HCT116 (cell line): ENCODE data around the gene PNO1. TPM values are rescaled to one million over a fixed set of nuclear protein-coding genes. Genes with fewer than 3 reads are reported as not detected.
A peak's percentile ranks its signal among the peaks of the same experiment; 100 is the strongest.

Experiments used
- ATAC-seq: fragments of 200-7000 bp; cut with Tn5 transposase; 2 replicates; pipeline ENCODE4 v1.9.1; 2020; ENCODE audit warnings: mild to moderate bottlenecking, moderate library complexity
- Bru-seq: library from RNA; stranded (reverse); fragments of 400-500 nt; gene quantifications from one replicate; lab custom pipeline; 2021; lab: Mats Ljungman, UMichigan
- BruChase-seq, 2 experiments: library from RNA; stranded (reverse); fragments of 400-500 nt; gene quantifications; one replicate each; lab custom pipeline; 2021; lab: Mats Ljungman, UMichigan
- BruUV-seq: library from RNA; stranded (reverse); fragments of 400-500 nt; replicated peaks from 2 replicates; lab custom pipeline; 2021; lab: Mats Ljungman, UMichigan
- CTCF ChIA-PET: fragments of 300-600 bp; sonication (Branson Sonifier 250); formaldehyde crosslinking; loops from one replicate; lab custom pipeline; 2021; ENCODE audit warnings: antibody characterized with exemption; lab: Charles Lee
- POLR2A ChIA-PET: fragments of 300-600, 350-600 bp; sonication (Branson Sonifier 250); formaldehyde crosslinking; loops from one replicate; lab custom pipeline; 2021; ENCODE audit warnings: antibody characterized with exemption; lab: Charles Lee
- RAD21 ChIA-PET, 2 experiments: fragments of 300-600 bp; sonication (Branson Sonifier 250); formaldehyde crosslinking; loops; one replicate each; lab custom pipeline; 2023; ENCODE audit warnings: low total read pairs in 2 of 2; ENCODE audit not compliant: uncharacterized antibody in 2 of 2, unreplicated experiment in 2 of 2, low non-redundant PET in 1 of 2; lab: Charles Lee
- DNase-seq: peaks from one replicate; pipeline ENCODE4 v3.0.0-alpha.2; 2010; ENCODE audit warnings: low read depth, low spot score
- H2AFZ ChIP-seq: fragments of 200-600 bp; shearing (Covaris generic), sonication (generic); 2 replicates; pipeline ENCODE4 v1.6.1; 2017; ENCODE audit warnings: low read depth, mixed run types, mixed read lengths, antibody characterized with exemption, low read length; ENCODE audit not compliant: poor library complexity, severe bottlenecking
- H3K27ac ChIP-seq: 2 replicates; pipeline ENCODE4 v1.5.1; 2012; ENCODE audit warnings: low read depth, low read length
- H3K27me3 ChIP-seq: fragments of 200-600 bp; sonication (generic); 2 replicates; pipeline ENCODE4 v1.6.1; 2016; ENCODE audit warnings: mixed run types, low read length, mixed read lengths; ENCODE audit not compliant: insufficient read depth
- H3K36me3 ChIP-seq, 2 experiments: fragments of 200-500 bp in 1 of 2; fragments of 200-600 bp in 1 of 2; sonication (Bioruptor generic) in 1 of 2; sonication (generic) in 1 of 2; 2 replicates each; pipeline versions ENCODE4 v1.5.1 to v1.6.1; 2014 to 2016; ENCODE audit warnings: low read length in 2 of 2, inconsistent platforms in 1 of 2, mixed read lengths in 1 of 2, mixed run types in 1 of 2; ENCODE audit not compliant: insufficient read depth in 2 of 2, control insufficient read depth in 1 of 2
- H3K4me1 ChIP-seq, 2 experiments: fragments of 200-600 bp in 1 of 2; sonication (generic) in 1 of 2; 2 replicates each; pipeline versions ENCODE4 v1.5.1 to v1.6.1; 2012 to 2017; ENCODE audit warnings: low read length in 2 of 2, inconsistent platforms in 1 of 2, mild to moderate bottlenecking in 1 of 2, mixed read lengths in 1 of 2, mixed run types in 1 of 2, moderate library complexity in 1 of 2; ENCODE audit not compliant: insufficient read depth in 2 of 2, control insufficient read depth in 1 of 2
- H3K4me2 ChIP-seq: fragments of 200-600 bp; sonication (generic); 2 replicates; pipeline ENCODE4 v1.6.1; 2017; ENCODE audit warnings: mixed run types, low read length, mixed read lengths
- H3K4me3 ChIP-seq, 2 experiments: fragments of 200-600 bp in 1 of 2; sonication (generic) in 1 of 2; replicated peaks in 1 of 2; 2 replicates each; pipeline ENCODE4 v1.5.1; 2011 to 2016; ENCODE audit warnings: low read length in 2 of 2, control low read depth in 1 of 2, low read depth in 1 of 2, mild to moderate bottlenecking in 1 of 2, mixed read lengths in 1 of 2, mixed run types in 1 of 2
- H3K79me2 ChIP-seq: fragments of 200-600 bp; sonication (generic); 2 replicates; pipeline ENCODE4 v1.6.1; 2017; ENCODE audit warnings: mild to moderate bottlenecking, mixed run types, low read length, moderate library complexity, mixed read lengths; ENCODE audit not compliant: insufficient read depth
- H3K9ac ChIP-seq: fragments of 200-600 bp; sonication (generic); 2 replicates; pipeline ENCODE4 v1.6.1; 2016; ENCODE audit warnings: low read length, mixed read lengths
- H3K9me2 ChIP-seq: fragments of 200-600 bp; sonication (generic), shearing (Covaris generic); 2 replicates; pipeline ENCODE4 v1.6.1; 2017; ENCODE audit warnings: mixed run types, mild to moderate bottlenecking, moderate library complexity; ENCODE audit not compliant: insufficient read depth
- H3K9me3 ChIP-seq, 2 experiments: fragments of 200-500 bp in 1 of 2; fragments of 200-600 bp in 1 of 2; sonication (Bioruptor generic) in 1 of 2; sonication (generic) in 1 of 2; 2 replicates each; pipeline ENCODE4 v1.6.1; 2014 to 2017; ENCODE audit warnings: low read length in 2 of 2, mixed read lengths in 2 of 2, inconsistent platforms in 1 of 2, low read depth in 1 of 2, mild to moderate bottlenecking in 1 of 2, mixed run types in 1 of 2, moderate library complexity in 1 of 2; ENCODE audit not compliant: control insufficient read depth in 1 of 2, insufficient read depth in 1 of 2
- H4K20me1 ChIP-seq: fragments of 200-600 bp; sonication (generic), shearing (Covaris generic); 2 replicates; pipeline ENCODE4 v1.6.1; 2017; ENCODE audit warnings: mixed run types, mild to moderate bottlenecking, moderate library complexity; ENCODE audit not compliant: insufficient read depth
- ATF3 ChIP-seq: IDR thresholded peaks from 2 replicates; pipeline ENCODE4 v1.6.1; 2012
- CBX3 ChIP-seq: IDR thresholded peaks from 2 replicates; pipeline ENCODE4 v1.6.1; 2012; ENCODE audit warnings: low read depth
- CEBPB ChIP-seq: IDR thresholded peaks from 2 replicates; pipeline ENCODE4 v1.6.1; 2012; ENCODE audit warnings: low read depth
- EGR1 ChIP-seq: IDR thresholded peaks from 2 replicates; pipeline ENCODE4 v1.6.1; 2012; ENCODE audit warnings: low read depth
- ELF1 ChIP-seq: IDR thresholded peaks from 2 replicates; pipeline ENCODE4 v1.6.1; 2012; ENCODE audit warnings: low read depth, borderline replicate concordance
- EZH2 ChIP-seq: fragments of 200-600 bp; sonication (generic); IDR thresholded peaks from 2 replicates; pipeline ENCODE4 v1.6.1; 2017; ENCODE audit warnings: antibody characterized with exemption, mixed run types
- EZH2phosphoT487 ChIP-seq: fragments of 200-600 bp; IDR thresholded peaks from 2 replicates; pipeline ENCODE4 v1.6.1; 2018; ENCODE audit warnings: antibody characterized with exemption, borderline replicate concordance
- JUND ChIP-seq: IDR thresholded peaks from 2 replicates; pipeline ENCODE4 v1.6.1; 2012
- MAX ChIP-seq: IDR thresholded peaks from 2 replicates; pipeline ENCODE4 v1.6.1; 2012
- POLR2A ChIP-seq: IDR thresholded peaks from 2 replicates; pipeline ENCODE4 v1.7.0; 2011; ENCODE audit warnings: borderline replicate concordance; ENCODE audit not compliant: insufficient read depth, insufficient read length; ENCODE audit errors: extremely low read depth
- POLR2AphosphoS5 ChIP-seq: IDR thresholded peaks from 2 replicates; pipeline ENCODE4 v1.6.1; 2011; ENCODE audit warnings: mild to moderate bottlenecking, low read depth, low read length, moderate library complexity
- RAD21 ChIP-seq: IDR thresholded peaks from 2 replicates; pipeline ENCODE4 v1.6.1; 2012; ENCODE audit warnings: low read depth, mild to moderate bottlenecking
- REST ChIP-seq: IDR thresholded peaks from 2 replicates; pipeline ENCODE4 v1.6.1; 2012; ENCODE audit warnings: low read depth
- SIN3A ChIP-seq: IDR thresholded peaks from 2 replicates; pipeline ENCODE4 v1.6.1; 2012; ENCODE audit warnings: low read depth
- SP1 ChIP-seq: IDR thresholded peaks from 2 replicates; pipeline ENCODE4 v1.6.1; 2012; ENCODE audit warnings: low read depth
- SRF ChIP-seq: IDR thresholded peaks from 2 replicates; pipeline ENCODE4 v1.6.1; 2012; ENCODE audit warnings: low read depth
- YY1 ChIP-seq: IDR thresholded peaks from 2 replicates; pipeline ENCODE4 v1.6.1; 2011; ENCODE audit warnings: low read length, low read depth, moderate library complexity, mild to moderate bottlenecking; ENCODE audit not compliant: insufficient replicate concordance; ENCODE audit errors: extremely low read depth
- ZBTB33 ChIP-seq: IDR thresholded peaks from 2 replicates; pipeline ENCODE4 v1.6.1; 2011; ENCODE audit warnings: mild to moderate bottlenecking, low read length, moderate library complexity; ENCODE audit not compliant: insufficient replicate concordance; ENCODE audit errors: extremely low read depth
- ZFX ChIP-seq: fragments of 450-650 bp; IDR thresholded peaks from 2 replicates; pipeline ENCODE4 v1.6.1; 2017
- ZNF274 ChIP-seq: fragments of 200-500 bp; sonication (Bioruptor generic); IDR thresholded peaks from 2 replicates; pipeline ENCODE4 v1.6.1; 2014; ENCODE audit warnings: mild to moderate bottlenecking, low read depth, low read length, inconsistent platforms
- intact Hi-C: fragments of 100-400 bp; cut with micrococcal nuclease; formaldehyde crosslinking; loops from 2 replicates; pipeline ENCODE4 v1.10.0; 2022
- long read RNA-seq: library from polyadenylated mRNA; unstranded; transcript quantifications from one replicate; pipeline ENCODE4 v2.0.0, GENCODE V29; 2021; ENCODE audit not compliant: unreplicated experiment
- polyA plus RNA-seq: library from polyadenylated mRNA; unstranded; fragments of >200 nt; gene quantifications from 2 replicates; pipeline ENCODE4 v1.2.1, GENCODE V29; 2012; ENCODE audit warnings: missing spikeins
- total RNA-seq: library from RNA; stranded (reverse); gene quantifications from one replicate; pipeline ENCODE4 v1.2.1, GENCODE V29; 2021; ENCODE audit not compliant: unreplicated experiment

PNO1 gene
- total RNA-seq = 23.3 TPM
- 11.9 and 15.0 TPM in 2 replicates for polyA plus RNA-seq
- Bru-seq, nascent RNA = percentile 89 among the genes with signal in this experiment
- percentile 78 among the genes with signal in this experiment for BruChase-seq, experiment 1, labeled RNA remaining after a 6-hour chase
- BruChase-seq, experiment 2, labeled RNA remaining after a 2-hour chase = percentile 80 among the genes with signal in this experiment
- long read RNA-seq, transcript PNO1-201 (7 exons, 2,286 nt) = major isoform, 100 of 116 reads
- long read RNA-seq, partial matches to known transcripts = 9 of 116 reads
- long read RNA-seq, other reads (novel, unspliced or antisense) = 7 of 116 reads

DNA sequence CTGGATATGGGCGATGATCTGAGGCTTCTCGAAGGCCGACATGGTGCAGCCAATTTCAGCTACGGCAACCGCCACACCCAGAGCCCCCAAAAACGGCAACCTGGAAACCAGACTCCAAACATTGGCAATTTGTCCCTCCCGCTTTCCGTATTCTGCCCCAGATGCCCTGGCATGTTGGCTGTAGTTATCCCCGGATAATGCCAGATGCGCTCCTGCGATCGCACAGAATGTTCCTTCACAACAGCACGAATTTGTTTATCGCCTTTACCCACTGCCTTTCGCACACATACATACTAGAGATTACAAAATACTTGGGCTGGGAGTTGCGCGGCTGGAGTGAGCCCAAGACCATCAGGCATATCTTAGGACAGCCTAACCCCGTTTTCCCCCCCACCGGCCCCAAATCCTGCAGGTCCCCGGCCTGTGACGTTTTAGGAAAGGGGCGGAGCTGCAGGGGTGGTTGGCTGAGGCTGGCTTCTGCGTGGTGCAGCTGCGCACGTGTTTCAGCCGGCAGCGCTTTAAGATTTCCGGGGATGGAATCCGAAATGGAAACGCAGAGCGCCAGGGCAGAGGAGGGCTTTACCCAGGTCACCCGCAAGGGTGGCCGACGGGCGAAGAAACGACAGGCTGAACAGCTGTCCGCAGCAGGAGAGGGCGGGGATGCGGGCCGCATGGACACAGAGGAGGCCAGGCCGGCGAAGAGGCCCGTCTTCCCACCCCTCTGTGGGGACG, at the start of gene PNO1:
PNO1 (plus strand) TSS at position 487 of the 732 bp plus-strand sequence; CDS start at position 534, 47 bp downstream.
- no TSS peak for BruUV-seq
- H3K79me2 ChIP-seq = peaks cover 64% of the 10 kb centered on the region
- intact Hi-C loops = loop anchor here (1.0 to 2.0 kb wide), 2 partner anchors 94 to 95 kb away; partner anchors contain the start of genes C1D and PPP3R1
- TF ChIP-seq ZBTB33 = peak; percentile 47
- TF ChIP-seq REST = no peak
- no peak for TF ChIP-seq EGR1
- TF ChIP-seq ATF3 = no peak
- TF ChIP-seq YY1 = peak; percentile 11
- TF ChIP-seq SRF = peak; percentile 50; the same call in 1 of the 2 replicates
- peak; percentile 58 for TF ChIP-seq ELF1
- peak; percentile 89 for TF ChIP-seq ZFX
- peak; percentile 97 for TF ChIP-seq SIN3A
- TF ChIP-seq ZNF274 = no peak
- peak; percentile 99 for TF ChIP-seq MAX
- TF ChIP-seq CEBPB = no peak
- TF ChIP-seq CBX3 = no peak
- no peak for TF ChIP-seq EZH2phosphoT487
- peak; percentile 46 for TF ChIP-seq POLR2A
- peak; percentile 94 for TF ChIP-seq SP1
- no peak for TF ChIP-seq EZH2
- TF ChIP-seq RAD21 = no peak
- peak; percentile 52 for TF ChIP-seq POLR2AphosphoS5
- TF ChIP-seq JUND = no peak

More for the DNA sequence above, at the start of gene PNO1:
- peak within 1 kb of the TSS; percentile 92 for H3K9ac ChIP-seq
- H3K27me3 ChIP-seq = no peaks in the 10 kb centered on the region
- peaks cover 3 to 13% of the 10 kb centered on the region in 2 experiments; a peak in 3 of 4 replicates for H3K4me1 ChIP-seq
- ChIA-PET RAD21 (interaction anchor here in 1 of 2 experiments (0.5 kb wide), 1 partner anchor 283 kb away, joined by 3 read pairs; no protein-coding TSS in a partner anchor), POLR2A (interaction anchor here (1.3 kb wide), 1 partner anchor 18 kb away, joined by 3 read pairs; no protein-coding TSS in a partner anchor), CTCF (interaction anchor here (0.8 to 1.3 kb wide), 3 partner anchors 12 to 125 kb away, joined by 3 to 6 read pairs (median 3); no protein-coding TSS in a partner anchor)
- peak within 1 kb of the TSS; percentile 87 for H3K4me2 ChIP-seq
- no peaks in the 10 kb centered on the region; the same call in 1 of the 2 replicates for H4K20me1 ChIP-seq
- H3K9me3 ChIP-seq = no peaks in the 10 kb centered on the region
- DNase-seq (peak; percentile 92), ATAC-seq (peak; percentile 93)
- no peaks in the 10 kb centered on the region for H3K9me2 ChIP-seq
- peak within 1 kb of the TSS; percentile 77 to 92 for H3K4me3 ChIP-seq
- H2AFZ ChIP-seq = peak within 1 kb of the TSS; percentile 80
- H3K36me3 ChIP-seq = peaks cover 18 to 19% of the 10 kb centered on the region in 2 experiments
- H3K27ac ChIP-seq = peak within 1 kb of the TSS; percentile 85
